ENCODE results near the gene FAM131B. TPM values are rescaled to one million over a fixed set of nuclear protein-coding genes. Genes with fewer than 3 reads are reported as not detected.

Gene FAM131B
- total RNA-seq, 2 donors from 2014 or later: 1.9 to 3.6 TPM

DNA sequence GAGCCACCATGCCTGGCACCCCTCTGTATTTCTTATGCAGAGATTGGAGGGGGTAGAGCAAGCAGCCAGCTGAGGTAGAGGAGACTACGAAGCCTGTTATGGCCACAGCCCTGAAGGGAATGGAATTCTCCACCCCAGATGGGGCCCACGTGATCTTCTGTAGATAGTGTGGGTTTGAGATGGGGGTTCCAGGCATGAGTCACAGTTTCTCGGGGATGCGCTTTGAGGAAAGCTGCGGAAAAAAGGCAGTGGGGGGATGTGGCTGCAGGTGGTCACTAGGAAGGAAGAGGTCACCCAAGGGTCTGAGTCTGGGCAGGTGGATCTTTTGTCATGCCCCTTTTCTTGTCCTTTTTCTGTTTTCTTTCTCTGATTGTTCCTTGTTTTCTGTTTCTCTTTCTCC lies 11.5 kb downstream of the FAM131B start:
- no peak overlapping the region for H3K27ac ChIP-seq (ENCODE audit: low read depth, low read length)
- no peak overlapping the region for H3K27ac Mint-ChIP-seq
- H3K27me3 Mint-ChIP-seq (ENCODE audit: insufficient read depth): peaks cover 35% of the 10 kb centered on the region
- TF ChIP-seq, protein P1, sequence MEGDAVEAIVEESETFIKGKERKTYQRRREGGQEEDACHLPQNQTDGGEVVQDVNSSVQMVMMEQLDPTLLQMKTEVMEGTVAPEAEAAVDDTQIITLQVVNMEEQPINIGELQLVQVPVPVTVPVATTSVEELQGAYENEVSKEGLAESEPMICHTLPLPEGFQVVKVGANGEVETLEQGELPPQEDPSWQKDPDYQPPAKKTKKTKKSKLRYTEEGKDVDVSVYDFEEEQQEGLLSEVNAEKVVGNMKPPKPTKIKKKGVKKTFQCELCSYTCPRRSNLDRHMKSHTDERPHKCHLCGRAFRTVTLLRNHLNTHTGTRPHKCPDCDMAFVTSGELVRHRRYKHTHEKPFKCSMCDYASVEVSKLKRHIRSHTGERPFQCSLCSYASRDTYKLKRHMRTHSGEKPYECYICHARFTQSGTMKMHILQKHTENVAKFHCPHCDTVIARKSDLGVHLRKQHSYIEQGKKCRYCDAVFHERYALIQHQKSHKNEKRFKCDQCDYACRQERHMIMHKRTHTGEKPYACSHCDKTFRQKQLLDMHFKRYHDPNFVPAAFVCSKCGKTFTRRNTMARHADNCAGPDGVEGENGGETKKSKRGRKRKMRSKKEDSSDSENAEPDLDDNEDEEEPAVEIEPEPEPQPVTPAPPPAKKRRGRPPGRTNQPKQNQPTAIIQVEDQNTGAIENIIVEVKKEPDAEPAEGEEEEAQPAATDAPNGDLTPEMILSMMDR (conservative IDR thresholded peaks at IDR 0.05): no peak
- no peak overlapping the region for H3K4me3 ChIP-seq (ENCODE audit: low read length)
- no peaks in the 10 kb centered on the region for H3K9me3 Mint-ChIP-seq
- WGBS, 2 experiments (ENCODE audit: insufficient coverage in 1 of 2, insufficient read length in 1 of 2): 81 to 85% methylated on average over 3 to 5 of the region's 5 CpGs
- H3K9me3 ChIP-seq (ENCODE audit: control insufficient read depth, low read length): no peaks in the 10 kb centered on the region
- peaks cover 15% of the 10 kb centered on the region for H3K27me3 ChIP-seq (ENCODE audit: control insufficient read depth, insufficient read depth, low read length, poor library complexity, severe bottlenecking)
- no peak overlapping the region for H3K9ac ChIP-seq (ENCODE audit: extremely low read depth, low read length, poor library complexity, severe bottlenecking)
- H3K4me1 Mint-ChIP-seq: no peaks in the 10 kb centered on the region
- no peaks in the 10 kb centered on the region for H3K36me3 Mint-ChIP-seq (ENCODE audit: low read depth)
- H3K4me1 ChIP-seq (ENCODE audit: control insufficient read depth, insufficient read depth, low read length): no peaks in the 10 kb centered on the region
- no peaks in the 10 kb centered on the region for H3K36me3 ChIP-seq (ENCODE audit: control insufficient read depth, insufficient read depth, low read length)
- DNase-seq: no peak
- H3K4me3 Mint-ChIP-seq: no peak overlapping the region

DNA sequence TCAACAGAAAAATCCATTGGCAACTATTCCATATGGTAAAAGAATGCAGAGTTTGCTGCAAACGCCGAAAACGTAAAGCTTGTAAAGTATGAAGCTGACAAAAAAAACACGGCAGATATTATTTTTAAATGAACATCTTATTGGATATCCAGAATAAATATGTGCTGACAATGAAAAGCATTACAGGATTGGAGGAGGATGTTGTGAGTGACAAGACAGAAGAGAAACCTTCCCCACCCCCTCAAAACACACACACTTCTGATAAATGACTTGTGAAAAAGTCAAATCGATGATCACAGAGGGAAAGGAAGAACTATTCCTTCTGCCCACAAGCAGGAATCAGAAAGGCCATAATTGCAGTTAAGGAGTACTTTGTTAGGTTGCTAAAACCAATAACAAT lies 14.6 kb downstream of the FAM131B start:
- H3K27ac Mint-ChIP-seq: no peak overlapping the region
- no peaks in the 10 kb centered on the region for H3K36me3 Mint-ChIP-seq (ENCODE audit: low read depth)
- TF ChIP-seq, protein P1 (conservative IDR thresholded peaks at IDR 0.05): no peak
- Histone ChIP-seq H3K9me3 (ENCODE audit: control insufficient read depth, low read length) (no peaks in the 10 kb centered on the region), H3K4me1 (ENCODE audit: control insufficient read depth, insufficient read depth, low read length) (no peaks in the 10 kb centered on the region), H3K9ac (ENCODE audit: extremely low read depth, low read length, poor library complexity, severe bottlenecking) (no peak overlapping the region), H3K4me3 (ENCODE audit: low read length) (no peak overlapping the region), H3K27ac (ENCODE audit: low read depth, low read length) (no peak overlapping the region), H3K27me3 (ENCODE audit: control insufficient read depth, insufficient read depth, low read length, poor library complexity, severe bottlenecking) (peaks cover 19% of the 10 kb centered on the region), H3K36me3 (ENCODE audit: control insufficient read depth, insufficient read depth, low read length) (no peaks in the 10 kb centered on the region)
- WGBS, 2 experiments (ENCODE audit: insufficient coverage in 1 of 2, insufficient read length in 1 of 2): 74 to 100% methylated on average over 3 to 5 of the region's 5 CpGs
- H3K4me3 Mint-ChIP-seq: no peak overlapping the region
- no peaks in the 10 kb centered on the region for H3K9me3 Mint-ChIP-seq
- peaks cover 3% of the 10 kb centered on the region for H3K4me1 Mint-ChIP-seq
- peaks cover 46% of the 10 kb centered on the region for H3K27me3 Mint-ChIP-seq (ENCODE audit: insufficient read depth)
- no peak for DNase-seq

DNA sequence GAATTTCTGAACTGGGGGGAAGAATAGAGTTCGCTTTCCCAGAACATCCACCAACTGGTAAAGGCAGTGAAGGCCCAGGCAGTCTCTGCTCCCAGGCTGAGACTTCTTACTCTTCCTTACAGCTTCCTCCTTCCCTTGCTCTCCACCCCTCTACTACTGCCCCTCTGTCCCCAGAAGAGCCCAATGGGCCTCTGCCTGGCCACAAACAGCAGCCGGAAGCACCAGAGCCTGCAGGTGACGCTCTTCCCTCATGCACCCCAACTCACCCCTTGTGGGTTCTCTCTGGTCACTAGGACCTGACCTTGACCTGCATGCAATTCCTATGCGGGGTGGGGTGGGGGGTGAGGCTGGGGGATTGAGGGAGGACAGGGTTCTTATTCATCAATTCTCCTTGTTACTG lies 16.5 kb downstream of the FAM131B start:
- DNase-seq: peak; percentile 63

More for the DNA sequence above, 16.5 kb downstream of the FAM131B start:
- no peaks in the 10 kb centered on the region for H3K9me3 ChIP-seq (ENCODE audit: control insufficient read depth, low read length)
- no peaks in the 10 kb centered on the region for H3K36me3 ChIP-seq (ENCODE audit: control insufficient read depth, insufficient read depth, low read length)
- H3K36me3 Mint-ChIP-seq (ENCODE audit: low read depth): no peaks in the 10 kb centered on the region
- peaks cover 3% of the 10 kb centered on the region for H3K4me1 Mint-ChIP-seq
- no peak overlapping the region for H3K27ac Mint-ChIP-seq
- no peaks in the 10 kb centered on the region for H3K4me1 ChIP-seq (ENCODE audit: control insufficient read depth, insufficient read depth, low read length)
- H3K9me3 Mint-ChIP-seq: no peaks in the 10 kb centered on the region
- TF ChIP-seq, protein P1 (conservative IDR thresholded peaks at IDR 0.05): no peak
- peaks cover 42% of the 10 kb centered on the region for H3K27me3 Mint-ChIP-seq (ENCODE audit: insufficient read depth)
- H3K9ac ChIP-seq (ENCODE audit: extremely low read depth, low read length, poor library complexity, severe bottlenecking): no peak overlapping the region
- H3K27me3 ChIP-seq (ENCODE audit: control insufficient read depth, insufficient read depth, low read length, poor library complexity, severe bottlenecking): peaks cover 19% of the 10 kb centered on the region
- no peak overlapping the region for H3K4me3 ChIP-seq (ENCODE audit: low read length)
- 94 to 100% methylated on average over 1 to 4 of the region's 4 CpGs for WGBS, 2 experiments (ENCODE audit: insufficient coverage in 1 of 2, insufficient read length in 1 of 2)
- peak overlapping the region; percentile 50 for H3K4me3 Mint-ChIP-seq
- no peak overlapping the region for H3K27ac ChIP-seq (ENCODE audit: low read depth, low read length)

Data from endodermal cell (in vitro differentiated cells).